ENCODE results near the gene GPC5. TPM values are rescaled to one million over a fixed set of nuclear protein-coding genes. Genes with fewer than 3 reads are reported as not detected.

Gene GPC5
- total and polyA plus RNA-seq, 9 of the 15 experiments (the other 6 are each of a cell fraction or from before 2014, with no cell fraction given), result 0.18 to 0.27 TPM; not detected in 7

GRCh38 chr13:92590503-92590908, 1192.1 kb downstream of the GPC5 start (continued):
- TF ChIP-seq CREB3 (tag; conservative IDR thresholded peaks at IDR 0.05; ENCODE audit: low read depth) (no peak), STAG1 (CRISPR knock-in tag; IDR thresholded peaks at IDR 0.05; ENCODE audit: borderline replicate concordance) (no peak), ZEB2 (IDR thresholded peaks at IDR 0.05) (no peak), ZNF124 (CRISPR knock-in tag; IDR thresholded peaks at IDR 0.05) (no peak), CHD2 (IDR thresholded peaks at IDR 0.05; ENCODE audit: low read depth, low read length) (no peak), MAZ (CRISPR knock-in tag; conservative IDR thresholded peaks at IDR 0.05 in 1 of 2, IDR thresholded peaks at IDR 0.05 in 1 of 2) (no peak), GATA2 (CRISPR knock-in tag; IDR thresholded peaks at IDR 0.05) (no peak), IFI16 (CRISPR knock-in tag; IDR thresholded peaks at IDR 0.05) (no peak), ZNF583 (CRISPR knock-in tag; IDR thresholded peaks at IDR 0.05) (no peak), KAT7 (CRISPR knock-in tag; IDR thresholded peaks at IDR 0.05; ENCODE audit: borderline replicate concordance) (no peak), ZNF436 (CRISPR knock-in tag; IDR thresholded peaks at IDR 0.05) (no peak), KLF1 (tag; IDR thresholded peaks at IDR 0.05) (peak; percentile 62; the same call in 1 of the 2 replicates), RNF219 (CRISPR knock-in tag; IDR thresholded peaks at IDR 0.05) (no peak), ZBTB11 (CRISPR knock-in tag; IDR thresholded peaks at IDR 0.05) (no peak), ZNF133 (CRISPR knock-in tag; IDR thresholded peaks at IDR 0.05) (peak; percentile 60; the same call in 1 of the 2 replicates), DEAF1 (CRISPR knock-in tag; IDR thresholded peaks at IDR 0.05) (0 out of 2 replicates have a peak, but pooled peaks have one; percentile 13), HNRNPUL1 (IDR thresholded peaks at IDR 0.05; ENCODE audit: low read length) (no peak), ZNF75A (CRISPR knock-in tag; IDR thresholded peaks at IDR 0.05) (0 out of 2 replicates have a peak, but pooled peaks have one; percentile 48), SUPT5H (IDR thresholded peaks at IDR 0.05) (no peak), SRSF3 (IDR thresholded peaks at IDR 0.05; ENCODE audit: insufficient read depth, low read length) (no peak), EHMT2 (IDR thresholded peaks at IDR 0.05) (no peak), ARNT (IDR thresholded peaks at IDR 0.05) (no peak), KLF13 (tag; IDR thresholded peaks at IDR 0.05; ENCODE audit: borderline replicate concordance, low read depth) (no peak)
